HepG2 (cell line): ENCODE data around the gene CBFA2T2. TPM values are rescaled to one million over a fixed set of nuclear protein-coding genes. Genes with fewer than 3 reads are reported as not detected.

Source experiments
- ARID2 ChIP-seq: sonication (generic); formaldehyde crosslinking; IDR thresholded peaks from 2 replicates; pipeline ENCODE4 v1.8.1; 2022; ENCODE audit warnings: mild to moderate bottlenecking, missing genetic modification reagents, borderline replicate concordance
- ATF4 ChIP-seq, 2 experiments: fragments of 450-650 bp in 1 of 2; sonication (generic) in 1 of 2; formaldehyde crosslinking; IDR thresholded peaks; 2 replicates each; pipeline versions ENCODE4 v1.5.0 to v1.8.0; 2020 to 2022; ENCODE audit warnings: mild to moderate bottlenecking in 1 of 2, missing genetic modification reagents in 1 of 2
- DZIP1 ChIP-seq: sonication (generic); formaldehyde crosslinking; IDR thresholded peaks from 2 replicates; pipeline ENCODE4 v1.5.0; 2020; ENCODE audit warnings: mild to moderate bottlenecking, missing genetic modification reagents
- FOXO1 ChIP-seq: sonication (generic); formaldehyde crosslinking; IDR thresholded peaks from 2 replicates; pipeline ENCODE4 v1.4.0; 2020; ENCODE audit warnings: missing genetic modification reagents
- GATA4 ChIP-seq: sonication (generic); IDR thresholded peaks from 2 replicates; pipeline ENCODE4 v1.6.1; 2016; ENCODE audit warnings: antibody characterized with exemption, low read depth, borderline replicate concordance
- GPBP1L1 ChIP-seq: sonication (generic); formaldehyde crosslinking; IDR thresholded peaks from 2 replicates; pipeline ENCODE4 v1.5.0; 2020; ENCODE audit warnings: mild to moderate bottlenecking, missing genetic modification reagents
- GRHL1 ChIP-seq: sonication (generic); formaldehyde crosslinking; conservative IDR thresholded peaks from 2 replicates; pipeline ENCODE4 v1.8.0; 2022; ENCODE audit warnings: missing genetic modification reagents
- KDM4B ChIP-seq: sonication (generic); formaldehyde crosslinking; IDR thresholded peaks from 2 replicates; pipeline ENCODE4 v1.4.0; 2020; ENCODE audit warnings: missing genetic modification reagents
- MIER2 ChIP-seq: IDR thresholded peaks from 2 replicates; pipeline ENCODE4 v1.6.1; 2016; ENCODE audit warnings: missing biosample characterization, missing genetic modification reagents
- NR3C1 ChIP-seq: sonication (generic); formaldehyde crosslinking; IDR thresholded peaks from 2 replicates; pipeline ENCODE4 v1.4.0; 2020; ENCODE audit warnings: missing genetic modification reagents
- REST ChIP-seq, 2 experiments: IDR thresholded peaks; 2 replicates each; pipeline ENCODE4 v1.6.1; 2011 to 2012; ENCODE audit warnings: low read length in 2 of 2, borderline replicate concordance in 1 of 2, low read depth in 1 of 2, mild to moderate bottlenecking in 1 of 2, moderate library complexity in 1 of 2
- SPEN ChIP-seq: sonication (generic); formaldehyde crosslinking; IDR thresholded peaks from 2 replicates; pipeline ENCODE4 v1.5.1; 2020; ENCODE audit warnings: low read depth, mild to moderate bottlenecking, missing genetic modification reagents
- ZBTB21 ChIP-seq: sonication (generic); formaldehyde crosslinking; IDR thresholded peaks from 2 replicates; pipeline ENCODE4 v1.4.0; 2020; ENCODE audit warnings: missing genetic modification reagents
- ZBTB7A ChIP-seq: sonication (generic); formaldehyde crosslinking; IDR thresholded peaks from 2 replicates; pipeline ENCODE4 v1.8.0; 2022; ENCODE audit warnings: mild to moderate bottlenecking, missing genetic modification reagents
- ZFP36 ChIP-seq: fragments of 150-350 bp; IDR thresholded peaks from 2 replicates; pipeline ENCODE4 v1.6.1; 2018; ENCODE audit warnings: borderline replicate concordance, low read length, low read depth; ENCODE audit not compliant: partially characterized antibody
- ZNF124 ChIP-seq: sonication (generic); formaldehyde crosslinking; IDR thresholded peaks from 2 replicates; pipeline ENCODE4 v1.4.0; 2020; ENCODE audit warnings: missing genetic modification reagents
- ZNF17 ChIP-seq: sonication (generic); formaldehyde crosslinking; IDR thresholded peaks from 2 replicates; pipeline ENCODE4 v1.5.0; 2020; ENCODE audit warnings: mild to moderate bottlenecking, missing genetic modification reagents
- ZNF180 ChIP-seq: sonication (generic); formaldehyde crosslinking; IDR thresholded peaks from 2 replicates; pipeline ENCODE4 v1.4.0; 2020; ENCODE audit warnings: low read depth, missing genetic modification reagents, borderline replicate concordance
- ZNF563 ChIP-seq: sonication (generic); formaldehyde crosslinking; IDR thresholded peaks from 2 replicates; pipeline ENCODE4 v1.8.0; 2022; ENCODE audit warnings: mild to moderate bottlenecking, moderate library complexity, missing genetic modification reagents
- polyA plus RNA-seq, 8 experiments: library from polyadenylated mRNA; depleted of rRNA in 3 of 8; stranded (reverse) in 7 of 8; unstranded in 1 of 8; fragments of >200 nt; fragmentation: Illumina TruSeq in 4 of 8; extraction: Trizol in 4 of 8; gene quantifications; 2 replicates each; pipeline versions ENCODE4 v1.2.1 to v1.2.3, GENCODE V29; 2011 to 2016; ENCODE audit warnings: low read depth in 4 of 8, missing spikeins in 1 of 8, mixed read lengths in 1 of 8; ENCODE audit not compliant: insufficient read depth in 1 of 8
- total RNA-seq, 5 experiments: library from RNA; depleted of rRNA; stranded (reverse); fragments of >200 nt; fragmentation: Illumina TruSeq; extraction: Trizol; gene quantifications; 2 replicates each; pipeline ENCODE4 v1.2.3, GENCODE V29; 2016; ENCODE audit warnings: low read depth in 1 of 5

The CBFA2T2 gene
- total and polyA plus RNA-seq, 2 of the 13 experiments (the other 11 are each of a cell fraction or from before 2014, with no cell fraction given), result 6.3 to 21.2 TPM

- no peak for TF ChIP-seq DZIP1 (CRISPR knock-in tag)
- TF ChIP-seq FOXO1 (CRISPR knock-in tag), result no peak; the same call in 1 of the 2 replicates
- TF ChIP-seq SPEN (CRISPR knock-in tag), result no peak
- no peak for TF ChIP-seq REST (IDR thresholded peaks at IDR 0.05; ENCODE audit: borderline replicate concordance in 1 of 2, low read depth in 1 of 2, low read length in 2 of 2)
- TF ChIP-seq ZBTB21 (CRISPR knock-in tag), result no peak
- TF ChIP-seq GPBP1L1 (CRISPR knock-in tag), result no peak
- no peak for TF ChIP-seq GRHL1
- TF ChIP-seq KDM4B (CRISPR knock-in tag), result 0 out of 2 replicates have a peak, but pooled peaks have one; percentile 51
- no peak for TF ChIP-seq ARID2 (CRISPR knock-in tag)
- TF ChIP-seq ZBTB7A (CRISPR knock-in tag), result no peak
- TF ChIP-seq ZNF563 (CRISPR knock-in tag), result no peak
- no peak for TF ChIP-seq ZFP36
- TF ChIP-seq ZNF17 (CRISPR knock-in tag), result no peak
- 0 out of 4 replicates have a peak, but pooled peaks of 1 of the 2 experiments have one; percentile 3 for TF ChIP-seq ATF4 (CRISPR knock-in tag; IDR thresholded peaks at IDR 0.05)
- no peak for TF ChIP-seq GATA4
- TF ChIP-seq ZNF180 (CRISPR knock-in tag), result no peak
- TF ChIP-seq MIER2 (CRISPR knock-in tag), result 0 out of 2 replicates have a peak, but pooled peaks have one; percentile 41
- no peak for TF ChIP-seq NR3C1 (CRISPR knock-in tag)
- TF ChIP-seq ZNF124 (CRISPR knock-in tag), result no peak
Measured at GRCh38 chr20:33555755-33556154, 65.9 kb downstream of the CBFA2T2 start (continued).
